ENCODE results near the gene GRM7.

- no peak for TF ChIP-seq CTCF (conservative IDR thresholded peaks at IDR 0.05; ENCODE audit: low read length)
- TF ChIP-seq EZH2phosphoT487 (IDR thresholded peaks at IDR 0.05; ENCODE audit: borderline replicate concordance, low read depth, low read length), result no peak
Measured at GRCh38 chr3:7576071-7576470, 715.2 kb downstream of the GRM7 start.
